ENCODE results near the gene CHPF. TPM values are rescaled to one million over a fixed set of nuclear protein-coding genes. Genes with fewer than 3 reads are reported as not detected.

Gene CHPF
- total RNA-seq, 4 donors from 2014 or later, result 40.4 to 56.6 (median 52.6) TPM

DNA sequence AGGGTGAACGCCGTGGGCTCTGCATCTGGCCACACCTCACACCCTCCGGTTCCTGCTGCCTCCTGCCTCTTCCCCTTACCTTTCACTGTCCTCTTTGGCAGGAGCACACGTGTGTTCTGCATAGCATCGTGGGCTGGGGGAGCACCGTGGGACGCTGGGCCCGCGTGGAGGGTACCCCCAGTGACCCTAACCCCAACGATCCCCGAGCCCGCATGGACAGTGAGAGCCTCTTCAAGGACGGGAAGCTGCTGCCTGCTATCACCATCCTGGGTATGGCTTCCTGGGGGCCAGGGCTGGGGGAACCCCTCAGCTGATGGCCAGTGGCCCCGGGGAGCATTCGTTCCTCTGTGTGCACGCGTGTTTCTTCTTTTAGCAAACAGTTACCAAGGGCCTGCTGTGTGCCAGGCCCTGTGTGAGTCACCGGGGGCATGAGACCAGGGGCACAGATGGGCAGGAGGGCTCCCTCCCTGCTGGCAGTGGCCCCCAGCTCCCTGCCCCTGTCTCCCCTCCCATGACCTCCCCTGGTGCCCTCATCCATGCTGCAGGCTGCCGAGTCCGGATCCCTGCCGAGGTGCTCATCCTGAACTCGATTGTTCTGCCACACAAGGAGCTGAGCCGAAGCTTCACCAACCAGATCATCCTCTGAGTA is 37.3 kb downstream of the CHPF start:
- DNase-seq, result no peak
- intact Hi-C loops (cut with DNase I), result no loop called here
- Histone ChIP-seq H3K9me3 (no peaks in the 10 kb centered on the region), H3K4me3 (no peak overlapping the region), H3K27me3 (peaks cover 0 to 33% (median 5%) of the 10 kb centered on the region in 4 donors), H3K36me3 (peaks cover 0 to 59% (median 0%) of the 10 kb centered on the region in 3 donors), H3K27ac (no peak overlapping the region), H3K4me1 (peaks cover 13 to 29% (median 14%) of the 10 kb centered on the region in 3 donors)
- no peak for TF ChIP-seq CTCF (IDR thresholded peaks at IDR 0.05)
- no peak for TF ChIP-seq POLR2A (IDR thresholded peaks at IDR 0.05)
- WGBS, 2 donors, result 78 to 80% methylated on average over 3 to 4 of the region's 23 CpGs

- intact Hi-C loops (cut with DNase I), result no loop called here
- peaks cover 0 to 26% (median 1%) of the 10 kb centered on the region in 4 donors for H3K27me3 ChIP-seq
- H3K4me3 ChIP-seq, result no peak overlapping the region
- H3K27ac ChIP-seq, result no peak overlapping the region
- H3K9me3 ChIP-seq, result no peaks in the 10 kb centered on the region
- no peak for TF ChIP-seq POLR2A (IDR thresholded peaks at IDR 0.05)
- no peak for TF ChIP-seq CTCF (IDR thresholded peaks at IDR 0.05)
- DNase-seq, result no peak
- peaks cover 13 to 27% (median 14%) of the 10 kb centered on the region in 3 donors for H3K4me1 ChIP-seq
- peaks cover 0 to 61% (median 0%) of the 10 kb centered on the region in 3 donors for H3K36me3 ChIP-seq
- 83 to 85% methylated on average over 7 of the region's 9 CpGs for WGBS, 2 donors
Measured at GRCh38 chr2:219505585-219505984, 38.0 kb downstream of the CHPF start.

DNA sequence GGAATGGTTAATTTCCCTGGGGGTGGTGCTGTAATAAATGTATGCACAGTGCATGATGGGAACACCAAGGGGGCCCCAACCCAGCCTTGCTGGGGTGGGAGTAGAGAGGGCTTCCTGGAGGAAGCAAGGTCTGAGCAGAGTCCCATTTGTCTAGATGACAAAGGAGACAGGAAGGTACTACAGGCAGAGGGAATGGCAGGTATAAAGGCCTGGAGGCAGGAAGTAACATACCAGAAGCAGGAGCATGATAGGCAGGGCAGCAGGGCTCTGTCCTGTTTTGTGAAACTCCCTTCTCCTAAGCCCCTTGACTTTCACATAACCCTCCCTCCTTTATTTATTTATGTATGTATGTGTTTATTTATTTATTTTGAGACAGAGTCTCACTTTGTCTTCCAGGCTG is 41.0 kb downstream of the CHPF start:
- Histone ChIP-seq H3K9me3 (no peaks in the 10 kb centered on the region), H3K4me1 (peaks cover 1 to 22% (median 10%) of the 10 kb centered on the region in 3 donors), H3K27me3 (peaks cover 0 to 4% (median 0%) of the 10 kb centered on the region in 4 donors), H3K27ac (no peak overlapping the region), H3K4me3 (no peak overlapping the region), H3K36me3 (peaks cover 0 to 61% (median 0%) of the 10 kb centered on the region in 3 donors)
- DNase-seq, result no peak
- TF ChIP-seq CTCF (IDR thresholded peaks at IDR 0.05), result no peak
- no peak for TF ChIP-seq POLR2A (IDR thresholded peaks at IDR 0.05)
- intact Hi-C loops (cut with DNase I), result no loop called here

- Histone ChIP-seq H3K4me1 (peaks cover 8 to 30% (median 18%) of the 10 kb centered on the region in 3 donors), H3K27ac (no peak overlapping the region), H3K36me3 (peaks cover 0 to 57% (median 0%) of the 10 kb centered on the region in 3 donors), H3K4me3 (no peak overlapping the region), H3K9me3 (no peaks in the 10 kb centered on the region), H3K27me3 (peaks cover 0 to 12% (median 0%) of the 10 kb centered on the region in 4 donors)
- no peak for DNase-seq
- intact Hi-C loops (cut with DNase I), result no loop called here
- TF ChIP-seq POLR2A (IDR thresholded peaks at IDR 0.05), result no peak
- TF ChIP-seq CTCF (IDR thresholded peaks at IDR 0.05), result no peak
- 92 to 100% methylated on average over 1 to 9 of the region's 14 CpGs for WGBS, 2 donors
Measured at GRCh38 chr2:219501849-219502248, 41.8 kb downstream of the CHPF start.

DNA sequence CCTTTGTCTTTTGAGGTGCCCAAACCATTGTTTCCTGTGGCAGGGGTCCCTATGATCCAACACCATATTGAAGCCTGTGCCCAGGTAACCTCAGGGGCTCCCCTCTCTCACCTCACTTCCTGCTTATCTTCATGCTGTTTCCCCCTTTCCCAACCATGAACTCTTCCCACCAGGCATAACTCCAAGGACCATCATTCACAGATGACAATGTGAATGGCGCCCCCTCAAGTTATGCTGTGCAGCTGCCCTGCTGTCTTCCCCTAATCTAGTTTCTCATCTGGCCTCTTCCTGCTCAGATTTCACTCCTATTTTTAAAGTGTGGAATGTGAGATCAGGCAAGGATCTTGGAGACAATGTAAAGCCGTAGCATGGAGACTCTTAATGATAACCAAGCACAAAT is 43.5 kb downstream of the CHPF start:
- Histone ChIP-seq H3K4me3 (no peak overlapping the region), H3K27ac (no peak overlapping the region), H3K36me3 (peaks cover 0 to 40% (median 0%) of the 10 kb centered on the region in 3 donors), H3K27me3 (peaks cover 0 to 29% (median 0%) of the 10 kb centered on the region in 4 donors), H3K9me3 (no peaks in the 10 kb centered on the region), H3K4me1 (peaks cover 8 to 47% (median 25%) of the 10 kb centered on the region in 3 donors)
- DNase-seq, result no peak
- WGBS, 2 donors, result 90 to 94% methylated on average over 2 of the region's 2 CpGs
- intact Hi-C loops (cut with DNase I), result no loop called here
- TF ChIP-seq CTCF (IDR thresholded peaks at IDR 0.05) (no peak), POLR2A (IDR thresholded peaks at IDR 0.05) (no peak)

Data from esophagus squamous epithelium (tissue), 5 donors.